ENCODE measurements around the gene PNRC1.
"Not testable (repeated sequence)": the region's sequence is repeated elsewhere in the genome, so short reads cannot be mapped to it uniquely, and the experiment has no call there.

PNRC1 gene

DNA sequence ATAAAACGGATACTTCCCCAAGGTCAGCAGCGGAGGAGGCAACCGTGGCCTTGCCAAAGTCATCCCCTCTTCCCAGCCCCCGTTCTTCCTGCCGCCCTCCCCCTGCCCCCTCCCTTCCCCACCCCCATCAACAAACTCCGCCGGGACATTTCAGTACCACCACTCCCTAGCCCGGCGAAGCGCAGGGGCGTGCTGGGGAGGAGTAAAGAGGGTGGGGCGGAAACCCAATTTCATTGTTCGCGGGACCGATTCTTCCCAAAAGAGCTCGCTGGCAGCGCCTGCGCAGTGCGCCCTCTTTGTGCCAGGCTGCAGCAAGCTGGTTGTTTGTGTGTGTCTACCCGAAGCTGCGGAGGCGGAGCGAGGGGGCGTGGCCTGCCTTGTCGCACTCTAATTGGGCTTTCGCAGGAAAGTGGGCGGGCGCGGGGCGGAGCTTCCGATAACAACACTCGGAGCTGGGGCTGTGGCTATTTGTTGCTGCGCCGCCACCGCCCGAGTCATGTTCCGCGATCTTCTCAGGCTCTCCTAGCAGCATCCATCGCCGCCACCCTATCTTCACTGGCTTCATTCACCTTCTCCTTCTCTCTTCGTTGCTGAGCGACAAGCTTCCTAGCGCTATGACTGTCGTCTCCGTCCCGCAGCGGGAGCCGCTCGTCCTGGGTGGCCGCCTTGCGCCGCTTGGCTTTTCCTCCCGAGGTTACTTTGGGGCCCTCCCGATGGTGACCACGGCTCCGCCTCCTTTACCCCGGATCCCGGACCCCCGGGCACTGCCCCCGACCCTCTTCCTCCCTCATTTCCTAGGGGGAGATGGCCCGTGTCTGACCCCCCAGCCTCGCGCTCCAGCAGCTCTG, at the start of gene PNRC1:
TSS of gene PNRC1 (plus strand) at position 471 of the 848 bp plus-strand sequence. CDS start at position 615, 144 bp downstream.
- DNase-seq, result peak; percentile 88

DNA sequence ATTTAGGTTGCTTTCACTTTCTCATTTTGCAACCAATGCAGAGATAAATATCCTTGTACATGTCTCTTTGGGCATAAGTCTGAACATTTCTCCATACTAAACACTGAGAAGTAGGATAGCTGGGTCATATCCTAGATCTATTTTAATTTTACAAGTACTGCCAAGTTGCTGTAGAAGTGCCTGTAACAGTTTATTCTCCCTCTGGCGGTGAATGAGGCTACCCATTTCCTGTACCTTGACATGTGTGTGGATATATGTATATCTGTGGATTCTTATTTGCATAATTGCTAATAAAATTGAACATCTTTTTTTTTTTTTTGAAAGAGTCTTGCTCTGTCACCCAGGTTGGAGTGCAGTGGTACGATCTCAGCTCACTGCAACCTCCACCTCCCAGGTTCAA, 48.0 kb upstream of the PNRC1 start:
- no peak for DNase-seq

DNA sequence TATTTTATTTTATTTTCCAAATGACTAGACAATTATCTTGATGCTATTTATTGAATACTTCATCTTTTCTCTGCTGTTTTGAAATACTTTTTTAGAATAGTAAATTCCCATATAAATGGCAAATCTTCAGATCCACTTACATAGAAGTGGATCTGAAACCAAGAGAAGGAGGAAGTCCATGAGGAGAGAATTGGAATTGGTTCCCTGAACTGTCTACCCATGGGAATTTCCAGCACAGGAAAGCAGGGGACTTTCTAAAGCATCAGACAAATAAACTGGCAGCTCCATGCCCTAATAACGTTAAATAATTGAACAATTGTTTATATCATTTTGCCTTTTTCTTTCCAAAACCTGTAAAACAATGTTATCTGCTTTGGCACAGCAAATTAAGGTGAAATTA, 47.1 kb upstream of the PNRC1 start:
- no peak for DNase-seq

DNA sequence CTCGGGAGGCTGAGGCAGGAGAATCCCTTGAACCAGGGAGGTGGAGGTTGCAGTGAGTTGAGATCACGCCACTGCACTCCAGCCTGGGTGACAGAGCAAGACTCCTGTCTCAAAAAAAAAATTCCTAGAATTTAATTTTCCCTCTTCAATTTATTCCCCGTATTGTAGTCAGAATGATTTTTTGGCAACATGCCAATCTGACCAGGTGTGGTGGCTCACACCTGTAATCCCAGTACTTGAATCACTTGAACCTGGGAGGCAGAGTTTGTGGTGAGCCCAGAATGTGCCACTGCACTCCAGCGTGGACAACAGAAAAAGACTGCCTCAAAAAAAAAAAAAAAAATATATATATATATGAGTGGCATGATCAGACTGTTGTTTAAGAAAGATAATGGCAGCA, 46.4 kb upstream of the PNRC1 start:
- not testable (repeated sequence) for DNase-seq

DNA sequence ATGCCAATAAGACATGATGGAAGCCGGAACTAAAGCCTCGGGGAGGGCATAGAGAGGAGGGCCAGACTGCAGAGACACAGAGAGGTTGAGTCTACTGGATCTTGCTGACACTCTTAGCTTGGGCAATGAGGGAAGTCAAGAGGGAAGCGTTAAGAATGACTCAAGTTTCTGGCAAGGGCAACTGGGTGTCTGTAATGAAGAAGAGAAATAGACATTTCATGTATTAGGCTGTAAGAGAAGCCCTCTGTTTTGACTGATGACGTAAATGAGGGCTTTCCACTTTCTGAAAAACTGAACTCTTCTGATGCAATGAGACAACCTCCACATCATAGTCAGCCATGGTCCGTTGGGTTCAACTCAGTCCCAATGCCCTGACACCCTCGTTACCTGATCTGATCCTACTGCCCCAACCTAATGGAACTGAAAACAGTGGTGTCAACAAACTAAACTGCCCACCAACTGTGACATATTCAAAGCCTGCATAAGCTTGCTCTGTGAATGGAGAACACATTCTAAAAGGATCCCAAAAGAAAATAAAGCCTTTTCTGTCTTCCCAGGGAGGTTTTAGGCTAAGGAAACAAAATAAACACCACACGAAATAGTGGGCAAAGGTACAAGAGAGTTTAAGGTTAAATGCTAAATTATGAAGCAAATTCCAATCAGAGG, 45.8 kb upstream of the PNRC1 start:
- peak; percentile 90 for DNase-seq

DNA sequence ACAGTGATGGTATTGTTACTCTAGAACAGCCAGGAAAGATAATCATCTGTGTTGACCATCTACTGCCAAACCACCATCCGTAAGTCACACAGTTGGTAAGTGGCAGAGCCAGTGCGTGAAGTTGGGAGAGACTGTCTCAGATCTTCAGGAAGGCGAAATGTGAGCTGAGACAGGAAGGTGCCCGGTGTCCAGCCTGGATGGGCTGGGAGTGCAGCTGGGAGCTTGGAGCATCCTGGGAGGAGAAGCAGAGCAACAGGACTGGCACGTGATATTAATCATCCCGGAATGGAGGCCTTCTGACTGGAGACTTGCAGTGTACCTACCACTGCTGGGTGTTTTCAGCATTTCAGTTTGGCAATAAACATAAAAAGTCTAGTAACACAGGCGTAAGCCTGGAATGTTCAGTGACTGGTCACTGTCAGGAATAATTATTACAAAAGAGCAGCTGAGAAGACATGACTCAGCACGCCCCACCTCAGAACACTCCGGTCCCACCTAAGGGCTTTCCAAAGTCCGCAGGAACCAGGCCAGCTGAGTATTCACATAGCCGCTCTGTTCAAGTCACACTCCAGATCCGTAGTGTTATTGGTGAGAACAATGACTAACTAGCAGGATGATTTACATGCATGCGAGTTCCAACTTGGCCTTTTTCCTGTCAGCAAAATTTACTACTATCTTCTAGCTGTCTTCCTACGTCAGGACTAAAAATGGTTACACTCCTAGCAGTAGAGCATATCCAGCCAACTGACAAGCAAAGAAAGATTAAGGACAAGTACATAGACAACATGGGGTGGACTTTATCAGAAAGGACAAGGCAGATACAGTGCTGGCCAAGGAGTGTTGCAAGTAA, 45.1 kb upstream of the PNRC1 start:
- no peak for DNase-seq

DNA sequence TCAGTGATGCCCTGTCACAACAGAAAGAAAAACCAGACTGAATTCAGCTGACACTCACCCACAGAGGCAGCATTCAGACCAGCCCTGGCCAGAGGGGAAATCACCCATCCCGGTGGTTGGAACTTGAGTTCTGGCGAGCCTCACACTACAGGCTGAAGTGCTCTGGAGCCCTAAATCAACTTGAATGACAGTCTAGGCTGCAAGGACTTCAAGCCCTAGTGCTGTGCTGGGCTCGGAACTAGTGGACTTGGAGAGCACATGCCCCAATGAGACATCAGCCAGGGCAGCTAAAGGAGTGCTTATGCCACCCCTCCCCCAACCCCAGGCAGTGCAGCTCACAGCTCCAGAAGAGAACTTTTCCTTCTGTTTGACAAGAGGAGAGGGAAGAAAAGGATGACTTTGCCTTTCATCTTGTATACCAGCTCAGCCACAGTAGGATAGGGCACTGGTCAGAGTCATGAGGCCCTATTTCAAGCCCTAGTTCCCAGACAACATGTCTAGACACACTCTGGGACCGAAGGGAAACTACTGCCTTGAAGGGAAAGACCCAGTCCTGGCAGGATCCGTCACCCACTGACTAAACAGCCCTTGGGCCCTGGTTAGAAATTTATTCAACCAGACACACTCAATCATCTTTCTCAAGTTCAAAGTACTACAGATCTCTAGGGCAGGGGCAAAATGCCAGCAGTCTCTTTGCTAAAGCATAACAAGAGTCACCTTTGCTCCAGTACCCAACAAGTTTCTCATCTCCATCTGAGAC, 43.2 kb upstream of the PNRC1 start:
- no peak for DNase-seq

DNA sequence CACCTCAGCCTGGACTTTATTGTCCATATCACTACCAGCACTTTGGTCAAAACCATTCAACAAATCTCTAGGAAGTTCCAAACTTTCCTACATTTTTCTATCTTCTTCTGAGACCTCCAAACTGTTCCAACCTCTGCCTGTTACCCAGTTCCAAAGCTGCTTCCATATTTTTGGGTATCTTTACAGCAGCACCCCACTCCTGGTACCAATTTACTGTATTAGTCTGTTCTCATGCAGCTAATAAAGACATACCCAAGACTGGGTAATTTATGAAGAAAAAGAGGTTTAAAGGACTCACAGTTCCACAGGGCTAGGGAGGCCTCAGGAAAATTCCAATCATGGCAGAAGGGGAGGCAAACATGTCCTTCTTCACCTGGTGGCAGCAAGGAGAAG, 42.7 kb upstream of the PNRC1 start:
- not testable (repeated sequence) for DNase-seq

DNA sequence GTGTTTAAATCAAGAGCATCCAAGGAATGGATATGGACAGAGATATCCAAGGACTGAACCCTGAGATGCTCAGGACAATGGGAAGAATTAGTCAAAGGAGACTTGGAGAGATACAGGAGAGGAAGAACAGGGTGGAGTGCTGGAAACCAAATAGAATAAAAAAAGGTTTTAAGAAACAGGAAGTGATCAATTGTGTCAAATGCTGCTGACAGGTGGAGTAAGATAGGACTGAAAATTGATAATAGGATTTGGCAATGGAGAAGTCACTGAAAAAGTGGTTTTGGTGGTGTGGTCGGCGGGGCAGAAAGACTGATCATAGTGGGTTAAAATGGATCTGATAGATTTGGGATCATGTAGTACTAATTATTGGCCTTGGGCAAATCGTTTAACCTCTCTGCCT, 37.9 kb upstream of the PNRC1 start:
- no peak for DNase-seq

DNA sequence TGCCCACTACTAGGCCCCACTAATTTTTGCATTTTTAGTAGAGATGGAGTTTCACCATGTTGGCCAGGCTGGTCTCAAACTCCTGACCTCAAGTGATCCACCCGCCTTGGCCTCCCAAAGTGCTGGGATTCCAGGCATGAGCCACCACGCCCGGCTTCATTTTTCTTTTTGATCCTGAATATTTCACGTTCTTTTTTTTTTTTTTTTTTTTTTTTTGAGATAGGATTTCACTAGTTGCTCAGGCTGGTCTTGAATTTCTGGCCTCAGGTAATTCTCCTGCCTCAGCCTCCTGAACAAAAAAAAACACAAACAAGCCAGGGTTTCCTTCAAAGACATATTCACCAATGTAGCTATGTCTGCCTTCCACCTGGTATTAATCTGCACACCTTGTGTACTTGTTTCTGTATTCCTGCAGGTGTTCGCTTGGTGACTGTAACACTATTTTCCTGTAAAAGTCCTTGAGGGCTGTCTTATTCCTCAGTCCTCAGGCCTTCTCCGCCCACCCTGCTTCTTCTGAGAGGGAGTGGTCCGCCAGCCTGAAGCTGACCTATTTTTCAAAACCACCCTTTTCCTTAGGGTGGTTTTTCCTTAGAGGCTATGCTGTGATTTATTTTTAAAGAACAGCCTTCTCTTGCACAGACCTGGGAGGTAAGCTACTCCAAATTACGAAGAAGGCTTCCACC, 36.1 kb upstream of the PNRC1 start:
- DNase-seq, result no peak

DNA sequence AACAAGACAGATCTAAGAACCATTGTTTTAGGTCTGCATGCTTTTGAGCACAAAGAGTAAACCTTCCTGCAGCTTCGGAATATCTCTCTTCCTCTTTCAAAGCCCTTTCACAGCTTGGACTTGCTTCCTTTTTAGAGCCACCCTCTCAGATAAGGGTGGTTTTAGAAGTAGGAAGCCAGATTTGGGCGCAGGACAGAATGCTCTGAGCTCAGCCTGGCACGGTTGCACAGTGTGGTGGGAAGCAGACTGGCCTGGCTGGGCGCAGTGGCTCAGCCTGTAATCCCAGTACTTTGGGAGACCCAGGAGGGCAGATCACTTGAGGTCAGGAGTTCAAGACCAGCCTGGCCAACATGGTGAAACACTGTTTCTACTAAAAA, 35.6 kb upstream of the PNRC1 start:
- peak; percentile 22 for DNase-seq

DNA sequence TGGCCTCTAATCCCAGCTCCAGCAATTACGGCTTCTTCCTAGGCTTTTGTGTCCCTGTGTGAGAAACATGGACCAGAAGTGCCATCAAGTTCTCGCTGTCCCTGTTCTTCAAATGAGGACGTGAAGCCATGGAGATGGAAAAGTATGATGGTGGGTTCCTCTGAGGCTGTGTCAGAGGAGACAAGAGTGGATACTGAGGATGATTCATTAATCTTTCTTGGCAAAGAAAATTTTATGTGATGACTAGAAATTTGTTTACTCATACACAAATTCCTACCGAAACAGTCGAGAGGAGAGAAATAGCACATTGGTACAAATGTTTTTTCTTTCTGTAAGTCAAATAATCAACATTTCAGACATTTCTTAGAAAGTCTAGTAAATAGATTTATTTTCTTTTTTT, 35.0 kb upstream of the PNRC1 start:
- DNase-seq, result no peak

DNA sequence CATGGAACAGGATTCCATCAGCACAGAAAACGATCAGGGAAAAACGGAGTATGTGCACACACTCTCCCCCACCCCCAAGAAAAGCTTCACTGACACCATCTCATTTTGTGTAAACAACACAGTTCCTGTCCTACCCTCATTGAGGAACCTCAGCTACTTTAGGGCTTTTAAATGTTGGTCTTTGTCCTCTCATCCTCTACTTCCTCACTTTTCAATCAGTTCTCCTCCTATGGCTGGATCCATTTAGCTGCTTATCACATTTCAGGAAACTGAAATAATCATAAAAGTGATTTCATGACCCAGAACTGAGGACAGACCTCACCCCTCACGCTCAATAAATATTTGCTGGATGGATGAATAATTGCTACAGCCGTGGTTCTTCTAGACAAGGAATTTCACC, 33.1 kb upstream of the PNRC1 start:
- DNase-seq, result no peak

DNA sequence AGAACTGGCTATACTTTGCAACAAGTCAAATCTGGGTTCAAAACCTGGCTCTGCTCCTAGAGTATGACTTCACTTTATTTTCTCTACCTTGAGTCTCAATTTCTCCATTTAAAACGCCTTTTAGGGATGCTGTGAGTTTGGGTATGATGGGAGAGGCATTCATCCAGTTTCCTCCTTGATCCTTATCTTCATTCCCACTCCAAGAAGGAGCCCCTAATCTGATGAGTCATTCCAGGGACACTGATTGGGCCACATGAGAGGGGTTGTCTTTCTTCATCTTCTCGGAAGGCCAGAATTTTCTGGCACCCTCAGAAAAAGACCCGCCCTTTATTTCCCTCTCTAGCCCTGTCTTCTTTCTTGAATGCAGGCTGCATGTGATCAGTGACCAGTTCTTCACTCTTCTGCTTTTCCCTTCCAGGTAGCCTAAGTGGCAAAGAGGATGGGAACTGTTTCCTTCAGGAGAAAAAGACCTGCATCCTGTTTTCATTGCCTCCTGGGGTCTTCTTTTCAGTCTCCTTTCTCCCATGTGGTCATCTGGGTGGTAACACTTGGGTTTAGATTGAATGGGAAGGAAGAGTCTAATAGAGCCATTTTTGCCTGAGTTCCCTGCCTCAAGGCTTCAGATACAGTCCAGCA, 32.1 kb upstream of the PNRC1 start:
- DNase-seq, result no peak

DNA sequence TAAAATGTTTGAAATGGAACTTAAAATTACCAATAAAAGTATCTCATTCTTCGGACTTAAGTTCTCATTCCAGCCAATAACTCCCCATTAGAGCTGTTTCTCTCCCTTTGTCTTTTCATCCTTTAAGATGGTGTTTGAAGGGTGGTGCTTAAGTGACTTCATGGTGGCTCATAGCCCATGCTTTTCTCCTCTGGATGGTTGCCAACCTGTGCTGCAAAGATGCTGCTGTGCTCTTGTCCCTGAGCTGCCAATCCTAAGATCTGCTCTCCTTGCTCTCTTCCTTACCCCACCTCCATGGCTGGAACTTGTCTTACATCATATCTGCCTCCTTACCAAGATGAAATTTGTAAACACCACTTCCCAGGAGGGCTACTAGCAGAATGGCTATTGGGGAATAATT, 31.6 kb upstream of the PNRC1 start:
- DNase-seq, result no peak

DNA sequence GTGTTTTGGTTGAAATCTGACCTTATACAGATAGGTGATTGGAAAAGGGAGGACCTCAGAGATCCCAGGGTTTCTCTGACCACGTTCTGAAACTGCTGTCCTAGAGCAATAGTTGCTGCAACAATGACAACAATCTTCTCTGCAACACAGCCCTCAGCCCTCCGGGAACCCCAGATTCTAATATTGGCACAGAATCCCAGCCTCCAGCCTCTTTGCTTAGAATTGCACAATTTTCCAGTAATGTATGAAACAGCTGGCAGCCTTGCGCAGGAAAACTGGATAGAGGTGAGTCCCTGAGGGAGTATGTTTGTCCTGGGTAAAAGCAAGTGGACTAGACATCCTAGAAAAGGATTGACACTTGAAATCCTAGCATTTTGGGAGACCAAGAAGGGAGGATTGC, 30.4 kb upstream of the PNRC1 start:
- DNase-seq, result no peak

DNA sequence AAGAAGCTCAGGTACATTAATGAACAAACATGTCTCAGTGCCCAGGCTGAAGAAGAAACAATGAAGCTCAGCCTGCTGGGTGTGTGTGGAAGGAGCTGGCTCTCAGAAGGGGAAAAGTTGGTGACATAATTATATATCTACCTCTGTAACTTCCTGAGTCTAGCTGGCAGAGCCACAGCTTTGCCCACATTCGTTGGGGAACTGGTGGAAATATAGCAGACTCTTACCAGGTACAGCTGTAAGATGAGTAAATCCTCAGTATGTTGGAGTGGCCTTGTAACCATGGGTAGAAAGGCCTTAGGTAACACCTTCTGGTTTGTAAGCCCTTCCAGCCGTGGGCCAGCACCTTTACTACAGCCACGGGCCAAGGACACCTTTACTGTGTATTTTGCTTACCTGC, 29.9 kb upstream of the PNRC1 start:
- no peak for DNase-seq

DNA sequence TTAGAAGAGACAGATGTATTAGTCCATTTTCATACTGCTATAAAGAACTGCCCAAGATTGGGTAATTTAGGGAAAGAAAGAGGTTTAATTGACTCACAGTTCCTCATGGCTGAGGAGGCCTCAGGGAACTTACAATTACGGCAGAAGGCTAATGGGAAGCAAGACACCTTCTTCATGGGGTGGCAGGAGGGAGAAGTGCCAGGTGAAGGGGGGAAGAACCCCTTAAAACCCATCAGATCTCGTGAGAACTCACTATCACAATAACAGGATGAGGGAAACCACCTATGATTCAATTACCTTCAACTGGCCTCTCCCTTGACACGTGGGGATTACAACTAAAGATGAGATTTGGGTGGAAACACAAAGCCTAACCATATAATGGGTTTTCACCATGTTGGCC, 28.9 kb upstream of the PNRC1 start:
- DNase-seq, result no peak

DNA sequence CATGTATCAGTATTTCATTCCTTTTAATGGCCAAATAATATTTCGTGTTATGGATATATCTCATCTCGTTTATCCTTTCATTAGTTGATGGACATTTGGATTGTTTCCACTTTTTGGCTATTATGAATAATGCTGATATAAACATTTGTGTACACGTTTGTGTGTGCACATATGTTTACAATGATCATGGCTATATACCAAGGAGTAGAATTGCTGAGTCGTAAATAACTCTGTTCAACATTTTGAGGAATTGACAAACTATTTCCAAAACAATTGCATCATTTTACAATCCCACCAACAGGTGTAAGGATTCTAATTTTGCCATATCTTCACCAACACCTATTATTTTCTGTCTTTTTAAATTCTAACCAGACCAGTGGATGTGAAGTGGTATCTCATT, 26.3 kb upstream of the PNRC1 start:
- no peak for DNase-seq

DNA sequence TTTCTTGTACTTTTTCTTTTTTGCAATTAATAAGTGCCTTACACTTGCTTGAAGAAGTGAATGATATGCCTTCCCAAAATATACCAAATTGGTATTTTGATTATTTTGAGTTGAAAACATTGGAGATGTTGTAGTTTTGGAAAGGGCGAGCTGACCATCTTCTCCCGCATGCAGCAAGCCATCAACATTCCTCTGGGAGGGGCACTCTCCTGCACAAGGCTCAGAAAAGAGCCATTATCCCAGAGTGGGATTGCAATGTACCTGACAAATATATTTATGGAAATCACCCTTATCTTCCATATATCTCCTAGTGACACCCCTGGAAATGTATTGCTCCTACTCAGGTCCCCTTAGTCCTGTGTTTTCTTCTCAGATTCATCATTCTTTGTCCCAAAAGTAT, 22.8 kb upstream of the PNRC1 start:
- no peak for DNase-seq

DNA sequence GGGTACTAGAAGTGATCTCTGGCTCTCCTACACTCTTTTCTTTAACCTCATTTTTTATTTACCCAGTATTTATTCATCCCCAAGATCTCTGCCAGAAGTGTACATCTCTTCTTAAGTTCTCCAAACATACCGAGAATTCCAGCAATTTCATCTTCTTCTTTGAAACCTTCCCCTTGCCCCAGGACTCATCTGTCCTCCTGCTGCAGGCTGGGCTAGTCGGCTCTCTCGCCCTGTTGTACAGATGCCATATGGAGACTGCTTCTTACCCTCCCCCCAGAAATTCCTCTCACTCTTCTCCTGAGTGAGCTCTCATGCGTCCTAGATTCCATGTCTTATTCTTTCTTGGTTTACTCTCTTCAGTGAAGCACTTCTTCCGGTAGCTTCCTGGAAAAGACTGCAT, 21.9 kb upstream of the PNRC1 start:
- no peak for DNase-seq

DNA sequence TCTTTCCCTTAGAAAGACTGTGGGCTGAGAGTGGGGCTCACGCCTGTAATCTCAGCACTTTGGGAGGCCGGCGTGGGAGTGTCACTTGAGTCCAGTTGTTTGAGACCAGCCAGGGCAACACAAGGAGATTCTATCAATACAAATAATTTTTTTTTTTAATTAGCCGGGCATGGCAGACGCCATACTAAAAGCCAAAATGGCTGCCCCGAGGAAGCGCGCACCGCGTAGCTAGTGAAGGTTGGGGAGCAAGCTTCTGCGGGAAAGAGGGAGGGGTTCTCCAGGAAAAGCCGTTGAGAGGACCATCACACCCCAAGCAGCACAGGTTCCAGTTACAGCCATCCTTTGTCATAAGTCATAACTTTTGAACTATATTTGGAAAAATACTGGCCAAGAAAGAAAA, 21.3 kb upstream of the PNRC1 start:
- no peak for DNase-seq

Measured in SIG-M5 (cell line).